Panc1 (cell line): Measurements from ENCODE around the gene KCNQ1. TPM values are rescaled to one million over a fixed set of nuclear protein-coding genes. Genes with fewer than 3 reads are reported as not detected.

Experiments used
- ATAC-seq: fragments of 200-7000 bp; cut with Tn5 transposase; 2 replicates; pipeline ENCODE4 v1.9.1; 2020; ENCODE audit warnings: mild to moderate bottlenecking, moderate library complexity
- BruUV-seq: library from RNA; stranded (reverse); fragments of 400-500 nt; replicated peaks from 2 replicates; lab custom pipeline; 2021; lab: Mats Ljungman, UMichigan
- CTCF ChIA-PET: fragments of 300-600 bp; sonication (Branson Sonifier 250); formaldehyde crosslinking; loops from one replicate; lab custom pipeline; 2022; ENCODE audit warnings: antibody characterized with exemption; lab: Charles Lee
- POLR2A ChIA-PET: fragments of 300-600 bp; sonication (Branson Sonifier 250); formaldehyde crosslinking; loops from one replicate; lab custom pipeline; 2022; ENCODE audit warnings: antibody characterized with exemption; lab: Charles Lee
- DNase-seq: peaks from one replicate; pipeline ENCODE4 v3.0.0-alpha.2; 2010; ENCODE audit warnings: low read depth, low spot score
- H3K27ac ChIP-seq: 2 replicates; pipeline ENCODE4 v1.5.1; 2011; ENCODE audit warnings: mild to moderate bottlenecking, low read length, inconsistent platforms
- H3K27me3 ChIP-seq: fragments of 200-500 bp; sonication (Bioruptor generic); 2 replicates; pipeline ENCODE4 v1.6.0; 2014; ENCODE audit warnings: low read length, inconsistent platforms; ENCODE audit not compliant: control insufficient read depth, insufficient read depth
- H3K36me3 ChIP-seq: fragments of 200-500 bp; sonication (Bioruptor generic); 2 replicates; pipeline ENCODE4 v1.5.1; 2014; ENCODE audit warnings: inconsistent platforms, mild to moderate bottlenecking, low read length, moderate library complexity; ENCODE audit not compliant: control insufficient read depth, insufficient read depth
- H3K4me1 ChIP-seq: 2 replicates; pipeline ENCODE4 v1.5.1; 2011; ENCODE audit warnings: inconsistent platforms, mild to moderate bottlenecking, low read length, moderate library complexity; ENCODE audit not compliant: control insufficient read depth, insufficient read depth
- H3K4me3 ChIP-seq, 2 experiments: 2 replicates each; pipeline ENCODE4 v1.5.1; 2011 to 2012; ENCODE audit warnings: low read depth in 2 of 2, low read length in 2 of 2, mild to moderate bottlenecking in 2 of 2, inconsistent platforms in 1 of 2, moderate library complexity in 1 of 2
- H3K9me3 ChIP-seq: fragments of 200-500 bp; sonication (Bioruptor generic); 2 replicates; pipeline ENCODE4 v1.5.1; 2014; ENCODE audit warnings: low read depth, mild to moderate bottlenecking, inconsistent platforms, low read length, moderate library complexity; ENCODE audit not compliant: control insufficient read depth, insufficient read depth
- POLR2AphosphoS5 ChIP-seq: IDR thresholded peaks from 2 replicates; pipeline ENCODE4 v1.6.1; 2012; ENCODE audit warnings: mild to moderate bottlenecking, low read depth, low read length, moderate library complexity
- REST ChIP-seq, 2 experiments: IDR thresholded peaks; 2 replicates each; pipeline ENCODE4 v1.6.1; 2011 to 2012; ENCODE audit warnings: low read depth in 2 of 2, control low read depth in 1 of 2, low read length in 1 of 2, mild to moderate bottlenecking in 1 of 2, moderate library complexity in 1 of 2; ENCODE audit not compliant: insufficient read depth in 1 of 2
- SIN3A ChIP-seq: IDR thresholded peaks from 2 replicates; pipeline ENCODE4 v1.6.1; 2012; ENCODE audit warnings: low read depth, mild to moderate bottlenecking, low read length, moderate library complexity, borderline replicate concordance; ENCODE audit not compliant: insufficient read depth
- TCF7L2 ChIP-seq: IDR thresholded peaks from 2 replicates; pipeline ENCODE4 v1.6.1; 2011; ENCODE audit warnings: mild to moderate bottlenecking, low read depth, low read length, inconsistent platforms
- in situ Hi-C: cut with HindIII; loops from 2 replicates; pipeline ENCODE4 v1.10.0; 2016; ENCODE audit warnings: low sequenced_read_pairs, low pct_unique_long_range_greater_than_20kb
- intact Hi-C: fragments of 100-400 bp; cut with micrococcal nuclease; formaldehyde crosslinking; loops from one replicate; pipeline ENCODE4 v1.10.0; 2022; ENCODE audit not compliant: unreplicated experiment
- total RNA-seq: library from RNA; stranded (reverse); gene quantifications from one replicate; pipeline ENCODE4 v1.2.1, GENCODE V29; 2021; ENCODE audit not compliant: unreplicated experiment
- TF ChIP-seq, protein P1 (sequence below): fragments of 450-650 bp; IDR thresholded peaks from 2 replicates; pipeline ENCODE4 v1.5.1; 2017; ENCODE audit warnings: mild to moderate bottlenecking

The KCNQ1 gene
- total RNA-seq, 1 experiment from 2014 or later = 1.0 TPM

DNA sequence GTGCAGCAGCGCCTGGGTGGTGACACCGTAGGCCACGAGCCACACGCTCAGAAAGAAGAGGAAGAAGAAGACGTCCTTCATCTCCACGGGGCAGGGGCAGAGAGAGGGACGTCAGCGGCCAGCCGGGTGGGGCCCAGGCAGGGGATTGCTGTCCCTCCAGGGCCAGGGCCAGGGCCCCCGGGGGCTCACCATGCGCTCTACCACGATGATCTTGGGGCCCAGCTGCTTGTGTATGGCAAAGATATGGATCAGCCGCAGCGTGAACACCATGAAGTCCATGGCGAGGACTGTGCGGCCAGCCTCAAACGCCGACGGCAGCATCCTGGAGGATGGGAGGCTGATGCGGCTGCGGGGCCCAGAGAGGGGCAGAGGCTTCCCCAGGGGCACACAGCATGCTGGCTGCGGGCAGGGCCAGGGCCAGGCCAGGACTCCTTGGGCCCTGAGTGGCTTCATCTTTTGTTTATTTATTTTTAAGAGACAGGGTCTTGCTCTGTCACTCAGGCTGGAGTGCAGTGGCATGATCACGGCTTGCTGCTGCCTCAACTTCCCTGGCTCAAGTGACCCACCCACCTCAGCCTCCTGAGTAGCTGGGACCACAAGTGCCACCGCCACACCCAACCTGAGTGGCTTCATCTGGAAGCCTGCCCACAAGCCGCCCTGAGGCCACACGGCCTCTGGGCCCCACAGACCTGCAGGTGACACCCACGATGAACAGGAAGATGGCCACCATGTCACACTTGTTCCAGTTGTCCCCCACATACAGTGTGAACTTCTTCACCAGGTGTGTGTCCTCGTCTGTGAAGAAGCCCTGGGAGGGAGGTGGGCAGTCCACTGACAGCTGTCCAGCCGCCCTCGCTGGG lies 33.1 kb upstream of the KCNQ1 start:
- H3K4me1 ChIP-seq = no peaks in the 10 kb centered on the region
- H3K9me3 ChIP-seq = no peaks in the 10 kb centered on the region
- no peak overlapping the region for H3K4me3 ChIP-seq
- H3K36me3 ChIP-seq = no peaks in the 10 kb centered on the region
- BruUV-seq = no TSS peak
- intact Hi-C loops = no loop called here
- DNase-seq = no peak
- ChIA-PET CTCF (interaction anchor here (1.0 kb wide), 1 partner anchor 11 kb away, joined by 7 read pairs; the partner anchor contains the start of gene TSSC4), POLR2A (interaction anchor here (0.5 kb wide), 1 partner anchor 166 kb away, joined by 3 read pairs; no protein-coding TSS in a partner anchor)
- in situ Hi-C loops = no loop called here
- no peaks in the 10 kb centered on the region for H3K27me3 ChIP-seq
- no peak overlapping the region for H3K27ac ChIP-seq
- ATAC-seq = no peak
- TF ChIP-seq POLR2AphosphoS5 (no peak), REST (IDR thresholded peaks at IDR 0.05; ENCODE audit: insufficient read depth in 1 of 2, low read depth in 2 of 2, low read length in 1 of 2) (no peak), SIN3A (no peak)

- in situ Hi-C loops = no loop called here
- Histone ChIP-seq H3K27ac (no peak overlapping the region), H3K9me3 (no peaks in the 10 kb centered on the region), H3K36me3 (no peaks in the 10 kb centered on the region), H3K27me3 (no peaks in the 10 kb centered on the region), H3K4me3 (no peak overlapping the region), H3K4me1 (no peaks in the 10 kb centered on the region)
- ATAC-seq (no peak), DNase-seq (no peak)
- POLR2A ChIA-PET = interaction anchor here (0.5 kb wide), 1 partner anchor 167 kb away, joined by 3 read pairs; no protein-coding TSS in a partner anchor
- CTCF ChIA-PET = interaction anchor here (1.0 kb wide), 1 partner anchor 12 kb away, joined by 7 read pairs; the partner anchor contains the start of gene TSSC4
- intact Hi-C loops = no loop called here
- TF ChIP-seq TCF7L2 (no peak), SIN3A (no peak), POLR2AphosphoS5 (no peak), REST (IDR thresholded peaks at IDR 0.05; ENCODE audit: insufficient read depth in 1 of 2, low read depth in 2 of 2, low read length in 1 of 2) (no peak)
- TF ChIP-seq, protein P1, sequence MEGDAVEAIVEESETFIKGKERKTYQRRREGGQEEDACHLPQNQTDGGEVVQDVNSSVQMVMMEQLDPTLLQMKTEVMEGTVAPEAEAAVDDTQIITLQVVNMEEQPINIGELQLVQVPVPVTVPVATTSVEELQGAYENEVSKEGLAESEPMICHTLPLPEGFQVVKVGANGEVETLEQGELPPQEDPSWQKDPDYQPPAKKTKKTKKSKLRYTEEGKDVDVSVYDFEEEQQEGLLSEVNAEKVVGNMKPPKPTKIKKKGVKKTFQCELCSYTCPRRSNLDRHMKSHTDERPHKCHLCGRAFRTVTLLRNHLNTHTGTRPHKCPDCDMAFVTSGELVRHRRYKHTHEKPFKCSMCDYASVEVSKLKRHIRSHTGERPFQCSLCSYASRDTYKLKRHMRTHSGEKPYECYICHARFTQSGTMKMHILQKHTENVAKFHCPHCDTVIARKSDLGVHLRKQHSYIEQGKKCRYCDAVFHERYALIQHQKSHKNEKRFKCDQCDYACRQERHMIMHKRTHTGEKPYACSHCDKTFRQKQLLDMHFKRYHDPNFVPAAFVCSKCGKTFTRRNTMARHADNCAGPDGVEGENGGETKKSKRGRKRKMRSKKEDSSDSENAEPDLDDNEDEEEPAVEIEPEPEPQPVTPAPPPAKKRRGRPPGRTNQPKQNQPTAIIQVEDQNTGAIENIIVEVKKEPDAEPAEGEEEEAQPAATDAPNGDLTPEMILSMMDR = no peak
- BruUV-seq = no TSS peak
Measured at GRCh38 chr11:2412323-2412722, 32.5 kb upstream of the KCNQ1 start.
